Astrocyte (in vitro differentiated cells and primary cell): ENCODE measurements around the gene TTYH1.

Experiments
- EZH2 ChIP-seq: IDR thresholded peaks from 2 replicates; pipeline ENCODE4 v1.6.1; 2012; ENCODE audit warnings: mild to moderate bottlenecking, low read length, inconsistent platforms; ENCODE audit not compliant: insufficient read depth
- TF ChIP-seq, protein P1 (sequence below): IDR thresholded peaks from 2 replicates; pipeline ENCODE4 v1.5.1; 2011; ENCODE audit warnings: low read depth, mild to moderate bottlenecking, inconsistent platforms, low read length, moderate library complexity; ENCODE audit not compliant: insufficient read depth

DNA sequence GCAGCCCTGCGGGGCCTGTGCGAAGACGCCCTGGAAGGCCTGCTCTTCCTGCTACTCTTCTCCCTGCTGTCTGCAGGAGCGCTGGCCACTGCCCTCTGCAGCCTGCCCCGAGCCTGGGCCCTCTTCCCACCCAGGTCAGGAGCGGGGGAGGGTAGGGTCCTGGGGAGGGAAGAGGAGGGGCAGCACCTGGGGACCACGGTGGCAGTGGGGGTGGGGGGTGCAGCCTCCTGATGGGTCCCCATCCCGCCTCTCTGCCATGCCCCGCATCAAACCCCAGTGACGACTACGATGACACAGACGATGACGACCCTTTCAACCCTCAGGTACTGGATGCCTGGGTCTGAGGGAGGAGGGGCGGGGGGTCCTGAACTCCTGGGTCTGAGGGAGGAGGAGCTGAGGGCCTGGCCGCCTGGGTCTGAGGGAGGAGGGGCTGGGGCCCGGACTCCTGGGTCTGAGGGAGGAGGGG lies 20.3 kb downstream of the TTYH1 start:
- TF ChIP-seq, protein P1, sequence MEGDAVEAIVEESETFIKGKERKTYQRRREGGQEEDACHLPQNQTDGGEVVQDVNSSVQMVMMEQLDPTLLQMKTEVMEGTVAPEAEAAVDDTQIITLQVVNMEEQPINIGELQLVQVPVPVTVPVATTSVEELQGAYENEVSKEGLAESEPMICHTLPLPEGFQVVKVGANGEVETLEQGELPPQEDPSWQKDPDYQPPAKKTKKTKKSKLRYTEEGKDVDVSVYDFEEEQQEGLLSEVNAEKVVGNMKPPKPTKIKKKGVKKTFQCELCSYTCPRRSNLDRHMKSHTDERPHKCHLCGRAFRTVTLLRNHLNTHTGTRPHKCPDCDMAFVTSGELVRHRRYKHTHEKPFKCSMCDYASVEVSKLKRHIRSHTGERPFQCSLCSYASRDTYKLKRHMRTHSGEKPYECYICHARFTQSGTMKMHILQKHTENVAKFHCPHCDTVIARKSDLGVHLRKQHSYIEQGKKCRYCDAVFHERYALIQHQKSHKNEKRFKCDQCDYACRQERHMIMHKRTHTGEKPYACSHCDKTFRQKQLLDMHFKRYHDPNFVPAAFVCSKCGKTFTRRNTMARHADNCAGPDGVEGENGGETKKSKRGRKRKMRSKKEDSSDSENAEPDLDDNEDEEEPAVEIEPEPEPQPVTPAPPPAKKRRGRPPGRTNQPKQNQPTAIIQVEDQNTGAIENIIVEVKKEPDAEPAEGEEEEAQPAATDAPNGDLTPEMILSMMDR = no peak
- TF ChIP-seq EZH2 = no peak
